HG03066 (cell line): ENCODE results near the gene DKC1.

Experiments used
- ATAC-seq: cut with Tn5 transposase; IDR thresholded peaks from one replicate; pipeline ENCODE4 v1.9.1; 2021; ENCODE audit warnings: low read depth; ENCODE audit not compliant: unreplicated experiment

The DKC1 gene

GRCh38 chrX:154735695-154736393 lies 26.8 kb upstream of the DKC1 start:
- ATAC-seq, result no peak

- ATAC-seq, result no peak
These were observed 25.5 kb upstream of the DKC1 start for GRCh38 chrX:154737136-154737535.

- ATAC-seq, result no peak
These were observed 24.5 kb upstream of the DKC1 start for GRCh38 chrX:154738011-154738738.

- ATAC-seq, result no peak
These were observed 22.7 kb upstream of the DKC1 start for GRCh38 chrX:154739952-154740465.

- no peak for ATAC-seq
These were observed 20.1 kb upstream of the DKC1 start for GRCh38 chrX:154742613-154743012.

- ATAC-seq, result no peak
These were observed 13.8 kb upstream of the DKC1 start for GRCh38 chrX:154748712-154749339.

GRCh38 chrX:154749856-154750255 lies 12.8 kb upstream of the DKC1 start:
- no peak for ATAC-seq

- ATAC-seq, result peak; percentile 62
These were observed 12.1 kb upstream of the DKC1 start, which contains the start of gene GAB3 for GRCh38 chrX:154750301-154751202. Gene GAB3 (minus strand): TSS chrX:154751077. CDS start chrX:154751025, 52 bp downstream.

- no peak for ATAC-seq
These were observed 11.4 kb upstream of the DKC1 start for GRCh38 chrX:154751203-154751668.

GRCh38 chrX:154751669-154752271 lies 10.9 kb upstream of the DKC1 start:
- ATAC-seq, result no peak

GRCh38 chrX:154758696-154759095 lies 4.0 kb upstream of the DKC1 start:
- ATAC-seq, result no peak

- no peak for ATAC-seq
These were observed 607 bp upstream of the DKC1 start for GRCh38 chrX:154761977-154762536.

GRCh38 chrX:154774622-154775021 lies 12.0 kb downstream of the DKC1 start:
- no peak for ATAC-seq

- no peak for ATAC-seq
These were observed 13.0 kb downstream of the DKC1 start for GRCh38 chrX:154775419-154776349.

GRCh38 chrX:154776753-154777152 lies 14.1 kb downstream of the DKC1 start:
- no peak for ATAC-seq

GRCh38 chrX:154779261-154779660 lies 16.6 kb downstream of the DKC1 start:
- no peak for ATAC-seq

- ATAC-seq, result no peak
These were observed 18.3 kb downstream of the DKC1 start for GRCh38 chrX:154780968-154781367.
